OCI-LY7 (cell line): ENCODE data around the gene SLN. TPM values are rescaled to one million over a fixed set of nuclear protein-coding genes. Genes with fewer than 3 reads are reported as not detected.

ENCODE experiments used
- BruUV-seq: library from RNA; stranded (reverse); fragments of 400-500 nt; replicated peaks from 2 replicates; lab custom pipeline; 2021; lab: Mats Ljungman, UMichigan
- CTCF ChIA-PET: fragments of 300-600 bp; sonication (Branson Sonifier 250); formaldehyde crosslinking; loops from one replicate; lab custom pipeline; 2022; ENCODE audit warnings: antibody characterized with exemption; ENCODE audit not compliant: unreplicated experiment; lab: Charles Lee
- POLR2A ChIA-PET: fragments of 300-600 bp; sonication (Branson Sonifier 250); formaldehyde crosslinking; loops from one replicate; lab custom pipeline; 2022; ENCODE audit warnings: antibody characterized with exemption; lab: Charles Lee
- DNase-seq: peaks from one replicate; pipeline ENCODE4 v3.0.0-alpha.2; 2015; ENCODE audit warnings: low spot score
- H2AFZ ChIP-seq: fragments of 200-600 bp; sonication (generic), shearing (Covaris generic); 2 replicates; pipeline ENCODE4 v1.6.1; 2014; ENCODE audit warnings: mild to moderate bottlenecking, antibody characterized with exemption, low read length, moderate library complexity
- H3K27ac ChIP-seq: fragments of 200-600 bp; sonication (generic); 2 replicates; pipeline ENCODE4 v1.5.1; 2014; ENCODE audit warnings: mixed run types, low read depth, mild to moderate bottlenecking, moderate library complexity, low read length, inconsistent platforms; ENCODE audit not compliant: poor library complexity, severe bottlenecking
- H3K36me3 ChIP-seq: fragments of 200-600 bp; sonication (generic); 2 replicates; pipeline ENCODE4 v1.6.1; 2014; ENCODE audit warnings: mild to moderate bottlenecking, antibody characterized with exemption, low read length, moderate library complexity, mixed read lengths; ENCODE audit not compliant: insufficient read depth
- H3K4me1 ChIP-seq: fragments of 200-600 bp; sonication (generic); 2 replicates; pipeline ENCODE4 v1.5.1; 2014; ENCODE audit warnings: mild to moderate bottlenecking, low read length; ENCODE audit not compliant: insufficient read depth, poor library complexity, severe bottlenecking
- H3K4me2 ChIP-seq: fragments of 200-600 bp; sonication (generic); 2 replicates; pipeline ENCODE4 v1.6.1; 2014; ENCODE audit warnings: mild to moderate bottlenecking, low read length
- H3K4me3 ChIP-seq: fragments of 200-600 bp; sonication (generic); 2 replicates; pipeline ENCODE4 v1.5.1; 2014; ENCODE audit warnings: mild to moderate bottlenecking, low read depth, low read length; ENCODE audit not compliant: poor library complexity, severe bottlenecking
- H3K79me2 ChIP-seq: fragments of 200-600 bp; sonication (generic); 2 replicates; pipeline ENCODE4 v1.6.1; 2016; ENCODE audit warnings: low read depth, mild to moderate bottlenecking, low read length, moderate library complexity, mixed read lengths; ENCODE audit not compliant: insufficient read depth
- H3K9me2 ChIP-seq: fragments of 200-600 bp; sonication (generic); 2 replicates; pipeline ENCODE4 v1.6.1; 2016; ENCODE audit warnings: mild to moderate bottlenecking, low read length, mixed read lengths; ENCODE audit not compliant: insufficient read depth
- H3K9me3 ChIP-seq: fragments of 200-600 bp; sonication (generic); 2 replicates; pipeline ENCODE4 v1.6.1; 2014; ENCODE audit warnings: mild to moderate bottlenecking, mixed run types, low read length, mixed read lengths
- H4K20me1 ChIP-seq: fragments of 200-600 bp; sonication (generic); 2 replicates; pipeline ENCODE4 v1.6.1; 2014; ENCODE audit warnings: mild to moderate bottlenecking, antibody characterized with exemption, low read length, moderate library complexity, mixed read lengths; ENCODE audit not compliant: insufficient read depth
- CTCF ChIP-seq: fragments of 200-600 bp; sonication (generic); conservative IDR thresholded peaks from 2 replicates; pipeline ENCODE4 v1.5.1; 2014; ENCODE audit warnings: mild to moderate bottlenecking, antibody characterized with exemption, low read length, moderate library complexity, mixed read lengths
- EZH2phosphoT487 ChIP-seq: fragments of 200-600 bp; sonication (generic); IDR thresholded peaks from 2 replicates; pipeline ENCODE4 v1.6.1; 2018; ENCODE audit warnings: low read depth, borderline replicate concordance, mild to moderate bottlenecking, mixed run types, antibody characterized with exemption, low read length, moderate library complexity, mixed read lengths
- intact Hi-C: fragments of 100-400 bp; cut with micrococcal nuclease; formaldehyde crosslinking; loops from one replicate; pipeline ENCODE4 v1.10.0; 2022; ENCODE audit not compliant: unreplicated experiment
- total RNA-seq, 2 experiments: library from RNA; depleted of rRNA in 1 of 2; stranded (reverse); fragments of >200 nt in 1 of 2; shearing (Covaris generic) in 1 of 2; gene quantifications; 2 replicates each; pipeline ENCODE4 v1.2.3, GENCODE V29; 2014 to 2022

The SLN gene
- total RNA-seq, 2 experiments from 2014 or later: not detected

GRCh38 chr11:107710301-107710700, 1.6 kb downstream of the SLN start:
- no peaks in the 10 kb centered on the region for H3K36me3 ChIP-seq
- H3K79me2 ChIP-seq: no peaks in the 10 kb centered on the region
- intact Hi-C loops: no loop called here
- no peaks in the 10 kb centered on the region for H3K9me2 ChIP-seq
- no peak overlapping the region for H2AFZ ChIP-seq
- TF ChIP-seq EZH2phosphoT487 (no peak), CTCF (no peak)
- no peaks in the 10 kb centered on the region; the same call in 1 of the 2 replicates for H4K20me1 ChIP-seq
- no peak overlapping the region for H3K4me3 ChIP-seq
- BruUV-seq: no TSS peak
- POLR2A ChIA-PET: interaction anchor here (0.5 kb wide), 1 partner anchor 109 kb away, joined by 3 read pairs; no protein-coding TSS in a partner anchor
- H3K27ac ChIP-seq: no peak overlapping the region
- no peak overlapping the region for H3K4me2 ChIP-seq
- DNase-seq: no peak
- no peaks in the 10 kb centered on the region for H3K9me3 ChIP-seq
- no peaks in the 10 kb centered on the region for H3K4me1 ChIP-seq
- CTCF ChIA-PET: no interaction called here

- Histone ChIP-seq H4K20me1 (no peaks in the 10 kb centered on the region; the same call in 1 of the 2 replicates), H3K79me2 (no peaks in the 10 kb centered on the region), H3K4me3 (no peak overlapping the region), H3K4me1 (no peaks in the 10 kb centered on the region), H3K4me2 (no peak overlapping the region), H3K9me3 (no peaks in the 10 kb centered on the region), H3K36me3 (no peaks in the 10 kb centered on the region), H3K27ac (no peak overlapping the region), H2AFZ (no peak overlapping the region), H3K9me2 (no peaks in the 10 kb centered on the region)
- TF ChIP-seq EZH2phosphoT487 (no peak), CTCF (no peak)
- POLR2A ChIA-PET: interaction anchor here (0.5 kb wide), 1 partner anchor 1093 kb away, joined by 3 read pairs; no protein-coding TSS in a partner anchor
- CTCF ChIA-PET: no interaction called here
- no TSS peak for BruUV-seq
- DNase-seq: no peak
- intact Hi-C loops: no loop called here
Measured at GRCh38 chr11:107708792-107709191, 3.1 kb downstream of the SLN start.

GRCh38 chr11:107707807-107708206, 4.0 kb downstream of the SLN start:
- Histone ChIP-seq H3K4me2 (no peak overlapping the region), H3K4me1 (no peaks in the 10 kb centered on the region), H2AFZ (no peak overlapping the region), H3K9me2 (no peaks in the 10 kb centered on the region), H3K4me3 (no peak overlapping the region), H3K79me2 (no peaks in the 10 kb centered on the region), H3K27ac (no peak overlapping the region), H3K9me3 (no peaks in the 10 kb centered on the region), H4K20me1 (no peaks in the 10 kb centered on the region; the same call in 1 of the 2 replicates), H3K36me3 (no peaks in the 10 kb centered on the region)
- ChIA-PET CTCF (no interaction called here), POLR2A (no interaction called here)
- no peak for TF ChIP-seq CTCF
- no peak for TF ChIP-seq EZH2phosphoT487
- intact Hi-C loops: no loop called here
- DNase-seq: no peak
- no TSS peak for BruUV-seq
